Hepatic stellate cell (primary cell): ENCODE results near the gene ZSWIM3.

ENCODE experiments used
- DNase-seq: peaks from one replicate; pipeline ENCODE4 v3.0.0; 2011; ENCODE audit warnings: low spot score

Gene ZSWIM3

DNA sequence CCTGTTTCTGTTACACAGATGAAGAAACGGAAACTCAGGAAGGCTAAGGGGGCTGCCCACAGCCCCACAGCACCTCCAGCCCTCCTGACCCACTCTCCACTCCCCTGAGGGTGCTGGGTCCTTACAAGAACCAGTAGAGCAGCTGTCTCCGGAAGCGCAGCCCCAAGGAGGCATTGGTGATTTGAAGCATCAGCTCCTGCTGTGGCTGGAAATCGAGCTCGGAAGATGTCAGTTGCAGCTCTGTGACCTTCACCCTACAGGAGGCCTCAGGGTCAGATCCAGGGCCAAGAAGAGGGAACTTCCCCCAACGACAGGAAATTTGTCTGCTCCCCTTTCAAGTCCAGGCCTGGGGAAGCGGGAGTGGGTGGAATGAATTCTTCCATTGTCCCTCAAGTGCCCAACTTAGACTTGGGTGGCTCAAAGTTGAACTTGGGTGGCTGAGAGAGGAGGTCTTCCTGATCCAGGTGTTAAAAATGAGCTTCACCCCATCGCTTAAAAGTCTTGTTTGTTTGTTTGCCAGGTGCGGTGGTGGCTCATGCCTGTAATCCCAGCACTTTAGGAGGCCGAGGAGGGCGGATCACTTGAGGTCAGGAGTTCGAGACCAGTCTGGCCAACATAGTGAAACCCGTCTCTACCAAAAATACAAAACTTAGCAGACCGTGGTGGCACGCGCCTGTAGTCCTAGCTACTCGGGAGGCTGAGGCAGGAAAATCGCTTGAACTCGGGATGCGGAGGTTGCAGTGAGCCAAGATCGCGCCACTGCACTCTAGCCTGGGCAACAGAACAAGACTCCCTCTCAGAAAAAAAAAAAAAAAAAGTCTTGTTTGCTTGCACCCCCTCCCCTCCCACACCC, 52.6 kb downstream of the ZSWIM3 start:
- DNase-seq = no peak

DNA sequence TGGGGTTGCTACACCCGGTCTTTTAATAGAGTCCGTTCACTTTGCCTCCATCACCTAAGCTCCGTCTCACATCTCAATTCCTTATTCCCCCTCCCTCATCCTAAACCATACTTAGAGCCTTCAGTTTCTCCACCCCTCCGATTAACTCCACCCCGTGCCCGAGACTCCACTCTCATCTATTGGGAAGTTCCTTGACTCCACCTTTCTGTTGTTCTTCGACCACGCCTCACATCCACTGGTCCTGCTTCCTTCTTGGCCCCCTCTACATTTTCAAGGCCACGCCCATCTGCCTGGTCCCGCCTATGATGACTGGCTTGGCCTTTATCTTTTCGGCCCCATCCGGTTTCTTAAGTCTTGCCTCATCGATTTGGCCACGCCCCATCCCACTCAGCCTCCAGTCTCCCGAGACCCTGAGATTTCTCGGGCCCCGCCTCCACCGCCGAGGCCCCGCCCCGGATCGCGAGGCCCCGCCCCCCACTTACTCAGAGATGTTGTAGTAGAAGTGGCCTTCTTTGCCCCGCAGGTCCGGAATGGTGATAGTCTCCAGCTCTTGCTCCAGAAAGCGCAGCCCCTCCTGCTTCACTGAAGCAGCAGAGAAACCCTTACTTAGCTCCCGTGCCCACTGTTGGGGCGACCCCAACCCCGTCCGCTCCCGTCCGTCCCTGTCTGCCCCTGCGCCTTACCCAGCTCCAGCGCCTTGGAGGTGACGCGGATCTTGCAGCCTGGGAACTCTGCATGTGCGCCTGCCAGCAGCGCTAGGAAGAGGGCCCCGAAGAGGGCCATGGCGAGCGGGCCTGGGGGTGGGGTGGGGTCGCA, 53.5 kb downstream of the ZSWIM3 start:
- DNase-seq = peak; percentile 95

DNA sequence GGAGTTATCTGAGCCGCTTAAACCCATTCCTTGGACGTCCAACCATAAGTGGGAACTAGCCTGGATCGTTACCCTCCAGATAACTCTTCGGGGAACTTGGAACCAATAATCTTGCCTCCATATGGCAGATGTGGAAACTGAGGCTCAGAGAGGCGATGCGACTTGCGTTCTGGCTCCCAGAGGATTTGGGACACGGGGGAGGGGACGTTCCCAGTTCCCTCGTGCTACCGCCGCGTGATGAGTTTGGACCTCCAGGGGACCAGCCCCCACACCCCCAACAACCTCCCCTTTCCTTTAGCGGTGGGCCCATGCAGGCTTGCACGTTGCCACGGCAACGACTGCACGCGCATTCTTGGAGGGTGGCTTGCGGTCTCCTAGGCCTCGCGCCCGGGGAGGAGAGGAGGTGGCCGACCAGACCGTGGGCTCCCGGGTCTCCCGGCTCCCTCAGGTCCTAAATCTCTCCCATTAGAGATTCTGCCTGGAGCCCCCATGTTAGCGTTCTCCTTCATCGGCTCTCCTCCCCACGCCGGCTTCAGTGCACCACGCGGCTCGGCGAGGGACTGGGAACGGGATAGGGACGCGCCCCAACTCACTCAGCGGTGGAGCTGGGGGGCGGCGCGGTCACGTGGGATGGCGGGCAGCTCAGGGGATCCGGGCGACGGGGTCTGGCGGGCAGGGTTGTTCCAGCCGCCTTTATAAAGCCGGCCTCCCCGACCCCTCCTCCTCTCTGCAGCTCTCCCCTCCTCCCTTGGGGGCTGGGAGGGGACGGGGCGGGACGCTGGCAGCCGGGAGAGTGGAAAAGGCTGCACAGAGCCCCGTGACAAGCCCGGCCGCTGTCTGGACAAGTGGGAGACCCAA, 54.3 kb downstream of the ZSWIM3 start, which contains the start of gene PLTP:
Gene PLTP (minus strand): TSS at position 670 of the 858 bp plus-strand sequence. CDS start 703 bp downstream, outside the sequence.
- peak; percentile 66 for DNase-seq

DNA sequence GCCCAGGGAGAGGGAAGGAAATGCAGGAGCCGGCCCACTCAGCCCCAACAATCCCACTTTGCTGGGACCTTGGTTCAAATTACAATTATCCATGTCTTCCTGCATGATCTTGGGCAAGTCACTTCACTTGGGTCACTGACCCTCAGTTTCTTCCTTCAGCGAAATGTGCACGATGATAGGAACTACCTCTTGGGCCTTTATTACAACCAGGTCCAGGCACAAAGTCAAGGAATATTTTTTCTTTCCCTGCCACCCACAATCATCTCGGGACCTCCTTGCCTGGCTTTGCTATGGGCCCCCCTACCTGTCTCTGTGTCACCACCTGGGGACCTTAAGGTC, 54.9 kb downstream of the ZSWIM3 start:
- no peak for DNase-seq

DNA sequence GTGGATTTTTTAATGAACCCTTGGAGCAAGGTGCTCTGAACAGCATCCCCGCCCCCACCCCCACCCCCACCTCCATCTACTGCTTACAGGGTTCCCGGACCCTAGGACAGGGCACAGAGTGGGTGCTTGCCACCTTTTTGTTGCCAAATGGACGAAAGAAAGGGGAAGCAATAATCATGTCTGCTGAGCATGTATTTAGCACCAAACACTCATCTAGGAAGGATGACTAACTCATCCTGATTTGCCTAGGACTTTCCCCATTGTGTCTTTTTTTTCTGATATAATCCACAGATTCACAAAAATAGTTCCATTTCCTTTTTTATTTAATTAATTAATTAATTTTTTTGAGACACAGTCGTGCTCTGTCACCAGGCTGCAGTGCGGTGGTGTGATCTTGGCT, 55.7 kb downstream of the ZSWIM3 start:
- DNase-seq = no peak

DNA sequence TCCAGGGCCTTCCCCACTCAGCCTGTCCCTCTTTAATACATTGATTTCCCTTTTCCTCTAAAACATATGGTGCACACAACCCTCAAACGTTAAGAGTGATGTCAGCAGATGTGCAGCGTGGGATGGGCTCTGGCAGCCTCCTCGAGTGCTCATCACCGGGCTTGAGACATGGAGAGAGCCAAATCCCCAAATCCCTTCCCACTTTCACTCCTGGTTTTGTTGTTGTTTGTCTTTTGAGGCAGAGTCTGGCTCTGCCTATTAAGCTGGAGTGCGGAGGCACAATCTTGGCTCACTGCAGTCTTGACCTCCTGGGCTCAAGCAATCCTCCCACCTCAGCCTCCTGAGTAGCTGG, 60.4 kb downstream of the ZSWIM3 start:
- no peak for DNase-seq

DNA sequence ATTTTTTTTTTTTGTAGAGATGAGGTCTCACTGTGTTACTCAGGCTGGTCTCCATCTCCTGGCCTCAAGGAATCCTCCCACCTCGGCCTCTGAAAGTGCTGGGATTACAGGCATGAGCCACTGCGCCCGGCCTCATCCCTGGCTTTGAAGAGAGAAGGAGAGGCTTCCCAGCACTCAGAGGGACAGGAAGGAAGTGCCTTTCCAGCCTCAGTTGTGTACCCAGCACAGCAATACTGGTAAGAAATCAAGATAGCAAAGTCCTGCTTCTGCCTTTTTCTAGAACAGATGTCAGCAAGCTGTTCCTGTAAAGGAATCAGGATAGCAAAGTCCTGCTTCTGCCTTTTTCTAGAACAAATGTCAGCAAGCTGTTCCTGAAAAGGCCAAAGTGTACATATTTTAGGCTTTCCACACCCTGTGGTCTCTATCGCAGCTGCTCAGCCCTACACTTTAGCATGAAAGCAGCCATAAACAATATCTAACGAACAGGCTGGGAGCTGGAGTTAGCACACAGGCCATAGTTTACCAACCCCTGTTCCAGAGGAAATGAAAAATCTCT, 60.8 kb downstream of the ZSWIM3 start:
- DNase-seq = no peak

DNA sequence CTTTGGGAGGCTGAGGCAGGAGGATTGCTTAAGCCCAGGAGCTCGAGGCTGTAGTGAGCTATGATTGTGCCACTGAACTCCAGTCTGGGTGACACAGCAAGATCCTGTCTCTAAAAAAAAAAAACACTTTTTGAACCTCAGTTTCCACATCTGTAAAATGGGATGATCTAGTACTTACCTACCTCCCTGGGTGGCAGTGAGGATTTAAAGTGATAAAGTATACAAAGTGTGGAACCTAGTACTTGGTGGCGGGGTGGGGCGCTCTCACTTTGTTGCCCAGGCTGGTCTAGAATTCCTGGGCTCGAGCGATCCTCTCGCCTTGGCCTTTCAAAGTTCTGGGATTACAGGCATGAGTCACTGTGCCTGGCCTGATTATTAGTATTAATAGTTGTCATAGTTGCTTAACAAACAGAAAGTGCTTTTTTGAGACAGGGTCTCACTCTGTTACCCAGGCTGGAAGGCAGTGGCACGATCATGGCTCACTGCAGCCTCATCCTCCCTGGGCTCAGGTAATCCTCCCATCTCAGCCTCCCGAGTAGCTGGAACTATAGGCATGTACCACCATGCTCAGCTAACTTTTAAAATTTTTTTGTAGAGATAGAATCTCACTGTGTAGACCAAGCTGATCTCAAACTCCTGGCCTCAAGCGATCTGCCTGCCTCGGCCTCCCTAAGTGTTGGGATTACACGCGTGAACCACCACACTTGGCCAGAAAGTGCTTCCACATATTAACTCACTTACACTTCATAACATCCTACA, 61.5 kb downstream of the ZSWIM3 start:
- DNase-seq = no peak

DNA sequence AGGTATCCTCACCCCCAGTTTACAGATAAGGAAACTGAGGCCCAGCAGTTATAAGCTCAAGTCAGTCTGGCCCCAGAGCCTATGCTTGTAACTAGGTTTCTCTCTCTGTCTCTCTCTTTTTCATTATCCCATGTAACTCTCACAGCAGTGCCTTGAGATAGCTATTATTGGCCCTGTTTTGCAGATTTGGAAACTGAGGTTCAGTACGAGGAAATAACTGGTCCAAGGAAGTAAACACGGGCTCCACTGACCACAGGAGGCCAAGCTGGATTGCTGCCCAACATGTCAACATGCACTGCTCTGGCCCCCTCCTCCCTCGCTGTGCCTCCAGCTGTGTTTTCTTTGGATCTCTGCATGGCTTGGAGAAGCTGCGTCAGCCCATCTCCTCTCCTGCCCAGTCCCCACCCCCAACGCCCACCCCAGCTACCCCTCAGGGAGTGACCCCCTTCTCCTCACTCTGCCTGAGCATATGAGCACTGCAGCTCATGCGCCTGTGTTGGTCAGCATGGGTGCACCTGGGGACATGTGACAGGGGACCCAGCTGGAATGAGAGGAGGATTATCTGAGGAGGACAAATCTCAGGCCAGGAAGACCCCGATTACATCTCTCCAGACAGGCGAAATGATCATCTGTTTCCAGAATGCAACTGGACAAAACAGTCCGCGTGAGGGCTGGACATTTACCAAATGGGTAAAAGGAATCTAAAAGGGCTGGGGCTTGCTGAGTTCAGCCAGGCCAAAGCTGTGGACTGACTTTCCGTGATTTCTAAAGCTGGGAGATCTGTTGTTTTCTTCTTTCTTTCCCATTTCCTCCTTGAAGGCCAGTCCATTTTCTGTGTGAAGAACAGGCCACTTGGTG, 62.4 kb downstream of the ZSWIM3 start:
- no peak for DNase-seq

DNA sequence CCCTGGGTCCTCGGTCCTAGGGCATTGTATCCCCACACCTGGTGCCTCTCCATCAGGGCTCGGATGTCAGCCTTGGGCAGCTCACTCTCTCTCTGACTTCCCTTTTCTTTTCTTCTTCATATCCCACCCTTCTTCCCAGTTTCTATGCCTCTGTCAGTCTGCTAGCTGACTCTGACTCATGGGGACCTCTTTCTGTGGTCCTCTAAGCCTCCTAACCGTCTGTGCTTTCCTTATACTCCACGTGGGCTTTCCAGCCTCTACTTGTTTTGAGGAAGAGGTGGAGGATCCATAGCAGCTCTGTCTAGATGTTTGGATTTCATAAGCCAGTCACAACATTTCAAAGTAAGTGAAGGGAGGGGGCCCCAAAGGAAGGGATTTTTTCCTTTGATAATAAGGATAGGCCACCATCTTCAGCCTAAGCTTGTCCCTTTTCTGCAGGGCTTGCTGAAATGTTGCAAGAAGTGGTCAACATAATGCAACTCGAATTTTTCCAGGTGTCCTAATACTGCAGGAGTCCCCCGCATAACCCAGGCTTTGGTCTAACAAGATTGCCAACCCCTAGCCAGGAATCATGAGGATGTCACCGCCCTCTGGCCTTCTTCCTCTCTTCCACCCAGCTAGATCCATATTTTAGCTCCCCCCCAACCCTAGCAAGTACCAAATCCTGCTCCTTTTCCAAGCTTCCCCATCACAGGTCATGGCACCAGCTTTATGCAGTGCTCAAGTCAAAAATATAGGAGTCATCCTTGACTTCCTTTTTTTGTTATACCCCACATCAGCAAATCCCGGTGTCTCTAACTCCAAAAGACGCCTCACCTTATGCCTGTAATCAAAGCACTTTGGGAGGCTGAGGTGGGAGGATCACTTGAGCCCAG, 63.3 kb downstream of the ZSWIM3 start:
- no peak for DNase-seq

DNA sequence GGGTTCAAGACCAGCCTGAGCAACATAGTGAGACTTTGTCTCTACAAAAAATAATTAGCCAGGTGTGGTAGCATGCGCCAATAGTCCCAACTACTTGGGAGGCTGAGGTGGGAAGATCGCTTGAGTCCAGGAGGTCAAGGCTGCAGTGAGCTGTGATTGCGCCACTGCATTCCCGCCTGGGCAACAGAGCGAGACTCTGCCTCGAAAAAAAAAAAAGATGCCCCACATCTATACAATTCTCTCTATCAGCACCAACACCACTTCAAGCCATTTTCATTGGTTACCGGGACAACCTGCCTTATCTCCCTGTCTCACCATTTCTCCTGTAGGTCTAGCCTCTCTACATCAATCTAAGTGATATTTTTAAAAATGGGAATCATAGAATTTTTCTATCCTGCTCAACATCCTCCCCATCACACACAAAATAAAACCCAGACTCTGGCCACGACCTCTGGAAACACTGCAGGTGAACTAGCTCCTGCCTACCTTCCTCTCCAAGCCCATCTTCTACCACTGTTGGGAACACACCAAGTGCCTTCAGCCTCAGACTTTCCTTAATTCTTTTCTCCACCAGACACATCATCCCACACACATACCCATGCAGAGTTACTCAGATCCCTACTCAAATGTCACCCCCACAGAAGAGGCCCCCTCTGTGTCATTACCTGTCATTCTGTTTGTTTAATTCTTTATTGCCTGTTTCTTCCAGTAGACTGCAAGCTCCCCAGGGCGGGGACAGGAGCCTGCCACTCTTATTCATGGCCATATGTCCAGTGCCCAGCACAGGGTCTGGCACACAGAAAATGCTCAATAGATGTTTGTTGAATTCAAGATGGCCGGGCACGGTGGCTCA, 64.1 kb downstream of the ZSWIM3 start:
- DNase-seq = no peak

DNA sequence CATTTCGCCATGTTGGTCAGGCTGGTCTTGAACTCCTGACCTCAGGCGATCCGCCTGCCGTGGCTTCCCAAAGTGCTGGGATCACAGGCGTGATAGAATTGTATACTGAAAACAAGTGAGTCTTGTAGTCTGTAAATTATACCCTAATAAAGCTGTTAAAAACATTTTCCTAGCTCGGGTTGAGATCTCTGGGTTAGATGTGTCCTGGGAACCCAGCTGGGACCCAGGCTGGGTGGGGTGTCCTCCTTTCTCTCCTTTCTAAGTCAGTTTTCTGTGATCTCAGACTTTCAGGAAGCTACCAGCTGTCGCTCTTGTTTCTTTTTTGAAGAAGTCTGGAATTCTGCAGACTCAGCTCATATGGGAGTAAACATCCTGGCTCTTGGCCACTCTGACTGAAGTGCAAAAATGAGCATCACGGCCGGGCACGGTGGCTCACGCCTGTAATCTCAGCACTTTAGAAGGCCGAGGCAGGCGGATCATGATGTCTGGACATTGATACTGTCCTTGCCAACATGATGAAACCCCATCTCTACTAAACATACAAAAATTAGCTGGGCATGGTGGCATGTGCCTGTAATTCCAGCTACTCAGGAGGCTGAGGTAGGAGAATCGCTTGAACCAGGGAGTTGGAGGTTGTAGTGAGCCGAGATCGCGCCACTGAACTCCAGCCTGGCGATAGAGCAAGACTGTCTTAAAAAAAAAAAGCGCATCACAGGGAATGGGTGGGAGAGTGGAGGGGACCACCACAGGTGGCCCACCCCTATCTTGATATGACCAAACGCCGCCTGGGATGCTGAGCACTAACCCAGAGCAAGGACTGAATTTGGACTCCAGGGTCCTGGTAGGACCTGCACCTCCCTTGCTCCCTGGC, 67.2 kb downstream of the ZSWIM3 start:
- peak; percentile 61 for DNase-seq

DNA sequence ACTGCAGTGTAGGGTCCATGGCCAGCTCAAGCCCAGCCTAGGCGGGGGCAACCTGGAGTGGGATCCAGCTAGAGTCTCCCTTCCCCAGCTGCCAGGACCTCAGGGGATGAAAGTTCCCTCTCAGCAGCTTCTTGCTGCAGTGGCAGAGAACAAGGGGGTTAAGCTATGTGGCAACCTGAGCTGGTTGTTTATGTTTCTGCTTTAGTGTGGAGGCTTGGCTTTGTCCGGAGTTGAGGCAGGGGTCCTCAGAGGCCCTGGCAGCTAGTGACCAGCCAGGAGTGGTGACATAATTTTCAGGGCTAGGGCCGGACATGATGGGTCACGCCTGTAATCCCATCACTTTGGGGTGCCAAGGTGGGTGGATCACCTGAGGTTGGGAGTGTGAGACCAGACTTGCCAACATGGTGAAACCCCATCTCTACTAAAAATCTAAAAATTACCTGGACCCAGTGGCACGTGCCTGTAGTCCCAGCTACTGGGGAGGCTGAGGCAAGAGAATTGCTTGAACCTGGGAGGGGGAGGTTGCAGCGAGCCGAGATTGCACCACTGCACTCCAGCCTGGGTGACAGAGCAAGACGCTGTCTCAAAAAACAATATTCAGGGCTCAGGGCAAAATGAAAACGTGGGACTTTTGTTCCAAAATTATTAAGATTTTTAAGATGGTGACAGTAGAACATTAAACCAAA, 68.5 kb downstream of the ZSWIM3 start:
- DNase-seq = no peak

DNA sequence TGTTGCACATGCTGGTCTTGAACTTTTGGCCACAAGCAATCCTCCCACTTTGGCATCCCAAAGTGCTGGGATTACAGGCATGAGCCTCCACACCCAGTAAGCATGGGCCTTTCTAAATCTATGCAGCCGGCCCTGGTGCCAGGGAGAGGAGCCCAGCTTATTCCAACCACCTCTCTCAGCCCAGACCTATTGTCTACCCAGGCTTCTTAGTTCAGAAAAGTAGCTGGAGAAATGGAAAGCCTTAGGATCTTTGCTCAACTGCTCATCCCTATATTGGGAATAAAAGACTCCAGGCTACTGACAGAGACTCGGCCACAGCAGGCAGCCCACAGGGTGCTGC, 69.3 kb downstream of the ZSWIM3 start:
- no peak for DNase-seq

DNA sequence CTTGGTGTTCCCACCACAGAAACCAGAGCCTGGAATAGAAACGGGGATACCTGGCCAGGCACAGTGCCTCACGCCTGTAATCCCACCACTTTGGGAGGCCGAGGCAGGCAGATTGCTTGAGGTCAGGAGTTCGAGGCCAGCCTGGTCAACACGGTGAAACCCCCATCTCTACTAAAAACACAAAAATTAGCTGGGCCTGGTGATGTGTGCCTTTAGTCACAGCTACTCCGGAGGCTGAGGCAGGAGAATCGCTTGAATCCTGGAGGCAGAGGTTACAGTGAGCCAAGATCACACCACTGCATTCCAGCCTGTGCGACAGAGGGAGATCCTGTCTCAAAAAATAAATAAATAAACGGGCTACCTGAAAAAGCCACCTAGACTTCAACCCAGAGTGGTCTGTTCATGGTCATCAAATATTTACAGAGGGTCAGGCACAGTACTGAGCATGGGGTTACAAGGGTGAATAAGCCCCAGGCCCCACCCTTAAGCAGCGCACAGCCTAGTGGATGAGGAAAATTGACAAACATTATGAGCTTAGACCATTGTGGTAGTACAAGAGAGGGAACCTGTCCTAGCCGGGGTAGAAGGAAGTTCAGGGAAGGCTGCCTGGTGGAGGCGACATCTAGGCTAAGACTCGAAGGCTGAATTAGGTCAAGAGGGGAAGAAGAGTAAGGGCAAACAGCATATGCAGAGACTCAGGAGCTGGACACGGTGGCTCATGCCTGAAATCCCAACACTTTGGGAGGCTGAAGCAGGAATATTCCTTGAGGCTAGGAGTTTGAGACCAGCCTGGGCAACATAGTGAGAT, 69.9 kb downstream of the ZSWIM3 start:
- no peak for DNase-seq
